Testis (tissue), 3 donors: ENCODE measurements around the gene HDGFL2. TPM values are rescaled to one million over a fixed set of nuclear protein-coding genes. Genes with fewer than 3 reads are reported as not detected.

Experiments
- DNase-seq: peaks from one replicate; pipeline ENCODE4 v3.0.0-alpha.2; 2019
- H3K27ac ChIP-seq, 2 donors: fragments of 200-600 bp; sonication (generic); one replicate each; pipeline ENCODE4 v1.5.1; 2019
- H3K27me3 ChIP-seq: fragments of 200-600 bp; sonication (generic); one replicate; pipeline ENCODE4 v1.5.1; 2019
- H3K36me3 ChIP-seq: fragments of 200-600 bp; sonication (generic); one replicate; pipeline ENCODE4 v1.5.1; 2017; ENCODE audit warnings: low read depth; ENCODE audit errors: missing control alignments
- H3K4me1 ChIP-seq: fragments of 200-600 bp; sonication (generic); one replicate; pipeline ENCODE4 v1.5.1; 2019
- H3K4me3 ChIP-seq, 2 donors: fragments of 200-600 bp; sonication (generic); one replicate each; pipeline ENCODE4 v1.5.1; 2017 to 2019
- H3K9me3 ChIP-seq: fragments of 200-600 bp; sonication (generic); one replicate; pipeline ENCODE4 v1.5.1; 2017
- CTCF ChIP-seq, 3 experiments: fragments of 450-650 bp in 2 of 3; fragments of 200-600 bp in 1 of 3; sonication (generic) in 1 of 3; IDR thresholded peaks; one replicate each; pipeline ENCODE4 v1.5.1; 2016 to 2019; ENCODE audit warnings: antibody characterized with exemption in 3 of 3, mild to moderate bottlenecking in 2 of 3, moderate library complexity in 1 of 3
- POLR2A ChIP-seq: fragments of 450-650 bp; IDR thresholded peaks from one replicate; pipeline ENCODE4 v1.6.1; 2017; ENCODE audit warnings: antibody characterized with exemption, mild to moderate bottlenecking, moderate library complexity
- WGBS, 2 donors: methylation state at CpG; one replicate each; pipeline ENCODE4 v1.1.5; 2018; 5-methylcytosine and 5-hydroxymethylcytosine counted together
- intact Hi-C: fragments of 100-400 bp; cut with DNase I; formaldehyde crosslinking; loops from one replicate; pipeline ENCODE4 v1.15.1; 2023; ENCODE audit warnings: low total_unique reads
- polyA plus RNA-seq: library from polyadenylated mRNA; stranded (reverse); fragments of 350-450 nt; fragmentation: Illumina TruSeq; extraction: RNeasy Lipid Tissue Mini Kit (QIAGEN cat#74804); gene quantifications from one replicate; pipeline ENCODE4 v1.2.3, GENCODE V29; 2014; ENCODE audit warnings: low read depth, low replicate concordance; ENCODE audit not compliant: insufficient read depth
- total RNA-seq, 2 donors: library from RNA; depleted of rRNA; stranded (reverse); fragments of >200 nt; gene quantifications; one replicate each; pipeline ENCODE4 v1.2.3, GENCODE V29; 2016

HDGFL2 gene
- total and polyA plus RNA-seq, 3 donors from 2014 or later, result 81.4 to 141 (median 95.8) TPM

GRCh38 chr19:4519172-4519496 is 47.0 kb downstream of the HDGFL2 start:
- WGBS, 2 donors, result 89 to 92% methylated on average over 3 to 6 of the region's 6 CpGs
- Histone ChIP-seq H3K36me3 (no peaks in the 10 kb centered on the region), H3K27ac (no peak overlapping the region), H3K4me3 (no peak overlapping the region), H3K4me1 (peaks cover 10% of the 10 kb centered on the region), H3K9me3 (no peaks in the 10 kb centered on the region), H3K27me3 (no peaks in the 10 kb centered on the region)
- no peak for DNase-seq
- TF ChIP-seq POLR2A (no peak), CTCF (IDR thresholded peaks at IDR 0.05) (no peak)
- intact Hi-C loops, result no loop called here

DNA sequence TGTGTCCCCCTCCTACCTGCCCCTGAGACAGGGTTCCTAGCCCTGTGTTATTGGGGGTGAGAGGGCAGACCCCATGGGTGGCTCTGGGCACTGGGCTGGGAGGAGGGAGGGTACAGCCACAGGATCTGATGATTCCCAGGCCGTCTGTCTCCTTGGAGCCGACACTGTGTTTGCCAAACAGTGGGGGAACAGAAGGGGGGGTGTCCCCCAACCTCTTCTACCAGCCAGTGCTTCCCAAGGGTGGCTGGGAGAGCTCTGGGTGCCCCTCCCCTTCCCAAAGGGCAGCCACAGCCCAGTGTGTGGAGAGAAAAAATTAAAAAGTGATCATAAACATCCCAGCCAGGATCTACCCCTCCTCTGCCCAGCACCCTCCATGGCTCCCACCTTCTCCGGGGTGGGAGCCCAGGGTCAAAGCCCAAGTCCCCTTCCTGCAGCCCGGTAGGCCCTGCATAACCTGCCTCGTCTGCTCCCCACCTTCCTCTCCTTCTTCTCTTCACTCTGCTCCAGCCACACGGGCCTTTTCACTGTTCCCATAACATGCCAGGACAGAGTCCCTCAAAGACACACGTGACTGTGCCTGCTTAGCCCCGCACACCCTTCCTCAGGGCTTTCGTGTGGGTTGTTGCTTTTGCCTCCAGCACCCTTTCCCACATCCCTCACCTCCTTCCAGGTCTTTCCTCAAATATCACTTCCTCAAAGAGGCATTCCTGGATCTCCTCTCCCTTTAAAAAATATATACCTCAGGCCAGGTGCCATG is 47.6 kb downstream of the HDGFL2 start:
- no peaks in the 10 kb centered on the region for H3K9me3 ChIP-seq
- 86 to 88% methylated on average over 9 of the region's 9 CpGs for WGBS, 2 donors
- TF ChIP-seq CTCF (IDR thresholded peaks at IDR 0.05) (no peak), POLR2A (no peak)
- no peak overlapping the region for H3K4me3 ChIP-seq
- no peak for DNase-seq
- intact Hi-C loops, result no loop called here
- H3K36me3 ChIP-seq, result no peaks in the 10 kb centered on the region
- no peaks in the 10 kb centered on the region for H3K27me3 ChIP-seq
- peaks cover 10% of the 10 kb centered on the region for H3K4me1 ChIP-seq
- no peak overlapping the region for H3K27ac ChIP-seq

- H3K36me3 ChIP-seq, result no peaks in the 10 kb centered on the region
- 79 to 80% methylated on average over 11 of the region's 11 CpGs for WGBS, 2 donors
- no peaks in the 10 kb centered on the region for H3K9me3 ChIP-seq
- peaks cover 10% of the 10 kb centered on the region for H3K4me1 ChIP-seq
- H3K4me3 ChIP-seq, result no peak overlapping the region
- TF ChIP-seq CTCF (IDR thresholded peaks at IDR 0.05), result no peak
- DNase-seq, result no peak
- no peak overlapping the region for H3K27ac ChIP-seq
- intact Hi-C loops, result no loop called here
- no peaks in the 10 kb centered on the region for H3K27me3 ChIP-seq
Measured at GRCh38 chr19:4521170-4521887, 49.2 kb downstream of the HDGFL2 start.

GRCh38 chr19:4521888-4522242 is 49.8 kb downstream of the HDGFL2 start:
- no peak overlapping the region for H3K27ac ChIP-seq
- WGBS, 2 donors, result 86 to 91% methylated on average over 5 of the region's 5 CpGs
- intact Hi-C loops, result no loop called here
- no peak overlapping the region for H3K4me3 ChIP-seq
- H3K9me3 ChIP-seq, result no peaks in the 10 kb centered on the region
- H3K27me3 ChIP-seq, result no peaks in the 10 kb centered on the region
- H3K4me1 ChIP-seq, result peaks cover 10% of the 10 kb centered on the region
- TF ChIP-seq POLR2A, result no peak
- TF ChIP-seq CTCF (IDR thresholded peaks at IDR 0.05), result no peak
- no peak for DNase-seq
- no peaks in the 10 kb centered on the region for H3K36me3 ChIP-seq
